ENCODE results near the gene PROB1. TPM values are rescaled to one million over a fixed set of nuclear protein-coding genes. Genes with fewer than 3 reads are reported as not detected.
"Not testable (repeated sequence)": the region's sequence is repeated elsewhere in the genome, so short reads cannot be mapped to it uniquely, and the experiment has no call there.

Gene PROB1
- total RNA-seq, result 3.5 and 3.6 TPM in 2 replicates

DNA sequence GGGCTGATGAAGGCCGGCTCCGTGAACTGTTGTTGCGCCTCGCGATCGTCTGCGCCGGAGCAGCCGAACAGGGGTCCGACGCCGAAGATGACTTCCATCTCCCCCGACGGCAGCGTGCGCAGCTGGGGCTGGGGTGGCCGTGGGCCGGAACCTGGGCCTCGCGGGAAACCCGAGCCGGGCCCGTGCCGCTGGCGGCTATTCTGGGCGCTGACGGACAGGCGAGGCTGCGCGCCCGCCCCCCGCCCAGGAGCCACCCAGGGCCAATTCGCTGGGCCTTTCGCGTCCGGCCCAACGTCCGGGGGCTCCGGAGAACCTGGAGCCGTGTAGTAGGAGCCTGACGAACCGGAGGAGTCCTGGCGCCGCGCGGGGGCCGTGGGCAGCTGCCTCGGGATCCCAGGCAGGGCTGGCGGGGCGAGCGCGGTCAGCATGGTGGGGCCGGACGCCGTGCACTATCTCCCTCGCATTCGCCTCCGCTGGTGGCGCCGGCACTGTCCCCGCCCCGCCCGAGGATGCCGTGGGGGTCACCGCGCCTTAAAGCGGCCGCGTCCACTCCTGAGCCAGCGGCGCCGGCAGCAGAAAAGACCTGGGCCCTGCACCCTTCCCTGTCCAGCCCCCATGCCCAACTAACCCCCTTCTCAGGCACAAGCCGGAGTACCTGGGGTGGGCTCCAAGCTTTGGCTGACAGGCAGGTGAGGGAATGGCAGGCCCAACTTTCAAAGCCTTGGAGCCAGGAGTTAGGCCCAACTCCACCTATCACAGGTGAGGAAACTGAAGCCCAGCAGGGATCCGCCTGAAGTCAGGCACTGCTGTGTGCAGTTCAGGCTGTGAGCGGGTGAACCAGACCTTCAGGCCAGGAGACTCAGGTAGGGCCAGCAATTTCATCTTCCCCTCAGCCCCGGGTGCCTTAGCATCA is at the start of gene PROB1:
PROB1 (minus strand) TSS at position 451 of the 913 bp plus-strand sequence; CDS start at position 428, 23 bp downstream.
- peaks cover 7% of the 10 kb centered on the region for H3K36me3 Mint-ChIP-seq (ENCODE audit: low read depth)
- H3K4me3 Mint-ChIP-seq, result peak within 1 kb of the TSS; percentile 94
- TF ChIP-seq, protein P1, sequence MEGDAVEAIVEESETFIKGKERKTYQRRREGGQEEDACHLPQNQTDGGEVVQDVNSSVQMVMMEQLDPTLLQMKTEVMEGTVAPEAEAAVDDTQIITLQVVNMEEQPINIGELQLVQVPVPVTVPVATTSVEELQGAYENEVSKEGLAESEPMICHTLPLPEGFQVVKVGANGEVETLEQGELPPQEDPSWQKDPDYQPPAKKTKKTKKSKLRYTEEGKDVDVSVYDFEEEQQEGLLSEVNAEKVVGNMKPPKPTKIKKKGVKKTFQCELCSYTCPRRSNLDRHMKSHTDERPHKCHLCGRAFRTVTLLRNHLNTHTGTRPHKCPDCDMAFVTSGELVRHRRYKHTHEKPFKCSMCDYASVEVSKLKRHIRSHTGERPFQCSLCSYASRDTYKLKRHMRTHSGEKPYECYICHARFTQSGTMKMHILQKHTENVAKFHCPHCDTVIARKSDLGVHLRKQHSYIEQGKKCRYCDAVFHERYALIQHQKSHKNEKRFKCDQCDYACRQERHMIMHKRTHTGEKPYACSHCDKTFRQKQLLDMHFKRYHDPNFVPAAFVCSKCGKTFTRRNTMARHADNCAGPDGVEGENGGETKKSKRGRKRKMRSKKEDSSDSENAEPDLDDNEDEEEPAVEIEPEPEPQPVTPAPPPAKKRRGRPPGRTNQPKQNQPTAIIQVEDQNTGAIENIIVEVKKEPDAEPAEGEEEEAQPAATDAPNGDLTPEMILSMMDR (IDR thresholded peaks at IDR 0.05), result no peak
- no peak within 1 kb of the TSS for H3K27ac Mint-ChIP-seq
- CTCF ChIA-PET, result interaction anchor here (1.1 kb wide), 2 partner anchors 28 to 53 kb away, joined by 3 read pairs; partner anchors contain the start of gene PAIP2
- POLR2A ChIA-PET, result interaction anchor here (0.8 to 2.8 kb wide), 4 partner anchors 9 to 819 kb away, joined by 3 to 12 read pairs (median 4); partner anchors contain the start of genes PAIP2 and SPATA24
- intact Hi-C loops (cut with micrococcal nuclease), result loop anchor here (5.0 to 10.0 kb wide), 4 partner anchors 198 to 717 kb away; partner anchors contain the start of genes PURA and SIL1
- DNase-seq, result no peak
- ATAC-seq (ENCODE audit: low read depth), result no peak
- peaks cover 24% of the 10 kb centered on the region for H3K4me1 Mint-ChIP-seq
- no peaks in the 10 kb centered on the region for H3K9me3 Mint-ChIP-seq
- H3K27me3 Mint-ChIP-seq, result no peaks in the 10 kb centered on the region

DNA sequence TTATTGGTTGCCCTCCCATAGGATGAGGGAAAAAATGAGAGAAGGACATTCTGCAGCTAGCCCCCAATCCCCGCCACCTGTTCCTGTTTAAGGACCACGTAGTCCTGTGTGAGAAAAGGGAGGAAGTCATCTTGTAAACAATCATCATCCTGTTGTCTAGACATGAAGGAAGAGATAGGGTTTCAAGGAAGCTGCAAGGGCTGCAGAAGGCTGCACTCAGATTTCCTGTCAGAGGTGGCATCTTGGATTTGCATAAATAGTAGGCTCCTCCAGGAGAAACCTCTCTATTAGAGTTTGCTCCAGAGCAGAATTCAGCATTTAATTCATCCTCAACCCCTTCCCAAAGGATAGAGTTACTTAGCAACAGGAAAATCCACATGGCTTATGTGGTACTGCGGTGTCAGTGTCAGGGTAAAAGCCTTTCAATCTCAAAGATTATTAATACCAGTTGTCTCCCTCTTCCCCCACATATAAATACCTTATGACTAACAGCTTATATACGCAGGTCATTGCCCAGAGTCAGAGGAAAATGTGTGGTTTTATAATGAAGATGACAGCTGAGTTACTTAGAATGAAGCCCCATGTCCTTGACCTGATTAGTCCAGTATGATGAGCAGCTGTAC is 49.0 kb upstream of the PROB1 start:
- intact Hi-C loops (cut with micrococcal nuclease), result no loop called here
- no peak for ATAC-seq (ENCODE audit: low read depth)
- peaks cover 6% of the 10 kb centered on the region for H3K4me1 Mint-ChIP-seq
- ChIA-PET POLR2A (no interaction called here), CTCF (interaction anchor here (1.4 kb wide), 1 partner anchor 343 kb away, joined by 3 read pairs; no protein-coding TSS in a partner anchor)
- no peak overlapping the region for H3K27ac Mint-ChIP-seq
- DNase-seq, result no peak
- H3K36me3 Mint-ChIP-seq (ENCODE audit: low read depth), result peaks cover 3% of the 10 kb centered on the region
- H3K9me3 Mint-ChIP-seq, result no peaks in the 10 kb centered on the region
- TF ChIP-seq, protein P1 (IDR thresholded peaks at IDR 0.05), result no peak
- no peak overlapping the region for H3K4me3 Mint-ChIP-seq
- H3K27me3 Mint-ChIP-seq, result no peaks in the 10 kb centered on the region

GRCh38 chr5:139440416-139440815 is 45.5 kb upstream of the PROB1 start:
- CTCF ChIA-PET, result interaction anchor here (1.0 to 1.2 kb wide), 2 partner anchors 8 to 193 kb away, joined by 3 read pairs; no protein-coding TSS in a partner anchor

GRCh38 chr5:139439013-139439903 is 44.4 kb upstream of the PROB1 start, which contains the start of gene DNAJC18:
Gene DNAJC18 (minus strand): TSS chr5:139439525. CDS start chr5:139439445, 80 bp downstream.
- Mint-ChIP-seq H3K27ac (peak within 1 kb of the TSS; percentile 99), H3K9me3 (no peaks in the 10 kb centered on the region), H3K27me3 (no peaks in the 10 kb centered on the region), H3K4me3 (peak within 1 kb of the TSS; percentile 99), H3K36me3 (ENCODE audit: low read depth) (peaks cover 7% of the 10 kb centered on the region), H3K4me1 (peaks cover 12% of the 10 kb centered on the region)
- intact Hi-C loops (cut with micrococcal nuclease), result loop anchor here (1.0 to 10.0 kb wide), 8 partner anchors 20 to 736 kb away; partner anchors contain the start of genes CYSTM1, SPATA24 and UBE2D2
- peak; percentile 95 for ATAC-seq (ENCODE audit: low read depth)
- TF ChIP-seq, protein P1 (IDR thresholded peaks at IDR 0.05), result no peak
- POLR2A ChIA-PET, result interaction anchor here (0.5 to 1.9 kb wide), 19 partner anchors 10 to 864 kb away, joined by 3 to 16 read pairs (median 4); partner anchors contain the start of genes HSPA9, MATR3 and UBE2D2
- peak; percentile 87 for DNase-seq
- CTCF ChIA-PET, result interaction anchor here (0.9 to 3.3 kb wide), 8 partner anchors 9 to 326 kb away, joined by 3 to 16 read pairs (median 3); partner anchors contain the start of gene PAIP2

More at GRCh38 chr5:139440416-139440815, 45.5 kb upstream of the PROB1 start:
- DNase-seq; H3K9me3 Mint-ChIP-seq; H3K36me3 Mint-ChIP-seq (ENCODE audit: low read depth); H3K4me3 Mint-ChIP-seq; H3K27me3 Mint-ChIP-seq; intact Hi-C loops (cut with micrococcal nuclease); H3K27ac Mint-ChIP-seq; ATAC-seq (ENCODE audit: low read depth): not testable (repeated sequence)
- POLR2A ChIA-PET, result interaction anchor here (1.8 to 1.9 kb wide), 2 partner anchors 120 to 167 kb away, joined by 6 to 16 read pairs; partner anchors contain the start of gene UBE2D2
- peaks cover 12% of the 10 kb centered on the region for H3K4me1 Mint-ChIP-seq

All from activated B cell treated with CpG ODN at 0.5 μM for 24 hours (primary cell).